ENCODE results near the gene TMCC2. TPM values are rescaled to one million over a fixed set of nuclear protein-coding genes. Genes with fewer than 3 reads are reported as not detected.
"Not testable (repeated sequence)": the region's sequence is repeated elsewhere in the genome, so short reads cannot be mapped to it uniquely, and the experiment has no call there.

Gene TMCC2
- total RNA-seq, 1 experiment from 2014 or later, result 4.8 TPM

DNA sequence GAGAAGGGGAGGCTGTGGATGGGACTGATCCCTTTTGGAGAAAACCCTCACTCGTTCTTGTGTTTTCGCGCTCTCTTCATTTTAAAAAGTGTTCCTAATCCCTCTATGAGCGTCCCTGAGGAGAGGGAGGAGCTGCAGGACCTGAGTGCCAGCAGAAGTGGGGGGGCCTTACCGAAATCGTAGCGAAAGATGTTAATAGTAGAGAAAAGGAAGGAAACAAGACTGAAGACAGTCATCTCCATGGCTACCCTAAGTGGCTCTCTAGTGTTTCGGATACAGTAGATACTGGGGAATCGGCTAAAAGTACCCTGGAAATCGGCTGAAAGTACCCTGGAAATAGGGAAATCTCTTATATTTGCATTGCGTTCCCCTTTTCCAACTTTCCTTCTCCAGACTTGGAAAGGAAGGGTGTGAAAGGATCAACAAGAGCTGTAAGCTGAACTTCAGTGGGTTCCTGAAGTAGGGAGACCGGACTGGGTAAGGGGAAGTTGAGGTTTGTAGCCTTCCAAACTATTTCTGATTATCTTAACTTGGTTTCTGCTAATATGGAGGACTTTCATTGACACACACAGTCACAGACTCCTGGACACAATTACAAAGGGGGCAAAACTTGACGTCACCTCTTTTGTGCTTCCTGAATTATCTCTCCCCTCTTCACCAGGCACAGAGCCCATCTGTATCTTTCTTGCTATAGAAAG, 15.8 kb upstream of the TMCC2 start:
- no peak for DNase-seq (ENCODE audit: low read depth)

GRCh38 chr1:205214756-205215155, 13.0 kb upstream of the TMCC2 start:
- DNase-seq (ENCODE audit: low read depth), result no peak

DNA sequence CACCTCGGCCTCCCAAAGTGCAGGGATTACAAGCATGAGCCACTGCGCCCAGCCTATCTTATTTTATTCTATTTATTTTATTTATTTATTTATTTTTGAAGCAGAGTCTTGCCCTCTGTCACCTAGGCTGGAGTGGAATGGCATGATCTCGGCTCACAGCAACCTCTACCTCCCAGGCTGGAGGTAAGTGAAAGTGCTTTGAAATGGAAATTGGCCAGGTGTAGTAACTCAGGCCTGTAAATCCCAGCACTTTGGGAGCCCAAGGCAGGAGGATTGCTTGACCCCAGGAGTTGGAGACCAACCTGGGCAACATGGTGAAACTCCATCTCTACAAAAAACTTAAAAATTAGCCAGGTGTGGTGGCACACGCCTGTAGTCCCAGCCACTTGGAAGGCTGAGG, 11.2 kb upstream of the TMCC2 start:
- no peak for DNase-seq (ENCODE audit: low read depth)

GRCh38 chr1:205217418-205217817, 10.3 kb upstream of the TMCC2 start:
- DNase-seq (ENCODE audit: low read depth), result no peak

- no peak for DNase-seq (ENCODE audit: low read depth)
Measured at GRCh38 chr1:205220421-205220820, 7.3 kb upstream of the TMCC2 start.

DNA sequence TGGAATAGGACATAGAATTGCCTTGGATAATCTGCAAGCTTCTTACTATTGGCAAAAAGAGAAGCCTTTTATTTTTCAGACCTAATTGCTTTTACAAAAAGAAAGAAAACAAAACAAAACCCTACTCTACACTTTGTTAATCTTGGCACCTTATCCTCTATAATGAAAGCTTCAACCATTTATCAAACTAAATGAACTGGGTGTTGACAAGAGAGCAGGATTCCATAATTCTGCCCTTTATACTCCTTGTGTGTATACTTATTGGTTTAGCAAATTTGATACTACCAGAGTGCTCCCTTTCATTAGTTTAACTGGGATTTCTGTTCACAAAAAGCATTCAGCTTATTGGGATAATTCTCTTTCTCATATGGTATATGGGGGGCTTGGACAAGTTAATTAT, 3.0 kb upstream of the TMCC2 start:
- no peak for DNase-seq (ENCODE audit: low read depth)

GRCh38 chr1:205225901-205226765, 1.6 kb upstream of the TMCC2 start:
- peak; percentile 41 for DNase-seq (ENCODE audit: low read depth)

GRCh38 chr1:205226868-205227583, 720 bp upstream of the TMCC2 start:
- DNase-seq (ENCODE audit: low read depth), result peak; percentile 63

GRCh38 chr1:205228093-205228521, 361 bp downstream of the TMCC2 start:
- DNase-seq (ENCODE audit: low read depth), result no peak

DNA sequence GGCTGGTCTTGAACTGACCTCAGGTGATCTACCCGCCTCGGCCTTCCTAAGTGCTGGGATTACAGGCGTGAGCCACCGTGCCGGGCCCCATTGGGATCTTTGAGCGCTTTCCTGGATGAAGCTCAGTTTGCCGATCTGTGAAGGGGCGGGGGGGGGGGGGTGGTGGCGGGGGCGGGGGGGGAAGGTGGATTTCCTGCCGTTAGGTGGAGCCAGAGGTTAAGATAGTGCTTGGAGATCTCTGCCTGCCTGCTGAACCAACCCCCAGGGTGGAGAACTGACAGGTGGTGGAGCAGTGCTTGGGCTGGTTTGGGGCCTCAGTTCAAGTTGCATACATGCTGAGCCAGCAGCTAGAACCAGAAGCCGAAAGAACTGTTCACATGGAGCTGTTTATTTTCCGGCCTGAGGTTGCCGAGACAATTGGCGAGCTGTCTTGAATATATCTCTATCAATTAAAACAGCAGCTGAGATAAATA, 1.7 kb downstream of the TMCC2 start:
- DNase-seq (ENCODE audit: low read depth), result peak; percentile 78

DNA sequence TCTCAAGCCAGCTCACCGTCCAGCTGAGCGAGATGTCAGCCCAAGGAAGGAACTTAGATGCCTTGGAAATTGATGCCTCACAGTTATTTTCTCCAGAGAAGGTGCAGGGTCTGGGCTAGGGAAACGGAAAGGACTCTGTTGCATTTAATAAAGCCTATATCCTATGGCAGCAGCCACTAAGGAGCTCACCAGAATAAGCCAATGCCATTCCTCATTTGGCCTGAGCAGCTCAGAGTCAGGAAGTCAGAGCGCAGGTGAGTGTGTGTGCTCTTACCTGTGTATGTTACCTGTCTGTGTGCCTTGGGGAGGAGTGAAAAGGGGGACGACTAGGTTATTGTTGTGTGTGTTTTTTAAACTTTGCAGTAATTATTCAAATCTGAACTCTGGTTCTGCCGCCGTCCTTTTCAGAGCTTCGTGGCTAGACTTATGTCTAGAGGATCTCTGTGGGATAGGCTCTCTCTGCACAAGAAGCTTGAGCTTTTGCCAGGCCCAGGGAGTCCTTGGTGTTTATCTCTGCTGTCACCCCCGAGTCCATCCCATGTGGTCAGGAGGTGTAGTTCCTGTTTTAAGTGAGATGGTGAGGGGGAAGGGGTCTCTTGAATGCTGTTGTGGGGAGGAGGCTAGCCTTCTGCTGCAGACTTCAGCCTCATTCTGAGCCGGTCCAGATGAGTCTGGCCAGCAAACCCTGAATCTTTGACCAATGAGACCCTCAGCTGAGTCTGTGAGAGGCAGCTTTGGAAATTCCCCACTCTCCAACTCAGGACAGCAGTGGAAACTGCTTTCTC, 2.4 kb downstream of the TMCC2 start:
- DNase-seq (ENCODE audit: low read depth), result no peak

DNA sequence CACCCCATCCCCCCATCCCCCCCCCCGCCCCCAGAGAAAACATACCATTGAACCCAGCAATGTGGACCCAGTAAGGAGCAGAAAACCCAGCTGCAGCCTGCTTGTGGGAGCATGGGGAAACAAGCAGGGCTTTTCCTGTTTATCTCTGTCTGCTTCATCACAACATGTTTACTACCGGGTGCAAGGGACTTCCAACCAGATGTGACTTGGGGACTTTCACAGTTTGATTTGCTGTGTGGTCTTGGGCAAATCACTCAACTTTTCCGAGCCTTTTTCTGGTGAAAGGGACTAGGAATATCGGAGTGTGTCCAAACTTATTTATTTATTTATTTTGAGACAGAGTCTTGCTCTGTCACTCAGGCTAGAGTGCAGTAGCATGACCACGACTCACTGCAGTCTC, 3.2 kb downstream of the TMCC2 start:
- no peak for DNase-seq (ENCODE audit: low read depth)

- DNase-seq (ENCODE audit: low read depth), result no peak
Measured at GRCh38 chr1:205232127-205232820, 4.5 kb downstream of the TMCC2 start.

- DNase-seq (ENCODE audit: low read depth), result no peak
Measured at GRCh38 chr1:205232945-205233397, 5.2 kb downstream of the TMCC2 start.

- not testable (repeated sequence) for DNase-seq (ENCODE audit: low read depth)
Measured at GRCh38 chr1:205233986-205234385, 6.2 kb downstream of the TMCC2 start.

DNA sequence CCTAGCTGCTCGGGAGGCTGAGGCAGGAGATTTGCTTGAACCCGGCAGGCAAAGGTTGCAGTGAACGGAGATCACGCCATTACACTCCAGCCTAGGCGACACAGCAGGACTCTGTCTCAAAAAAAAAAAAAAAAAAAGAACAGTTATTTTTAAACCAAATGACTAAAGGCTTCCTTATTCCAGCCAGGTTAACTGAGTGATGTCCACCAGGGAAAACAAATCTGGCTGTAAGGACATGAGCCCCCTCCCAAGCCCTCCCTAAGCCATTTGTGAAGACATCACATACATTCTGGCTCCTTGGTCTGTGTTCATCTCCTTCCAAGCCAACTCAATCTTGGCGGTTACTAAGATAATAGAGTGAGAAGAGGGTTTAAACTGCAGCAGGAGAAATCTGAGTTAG, 8.2 kb downstream of the TMCC2 start:
- no peak for DNase-seq (ENCODE audit: low read depth)

DNA sequence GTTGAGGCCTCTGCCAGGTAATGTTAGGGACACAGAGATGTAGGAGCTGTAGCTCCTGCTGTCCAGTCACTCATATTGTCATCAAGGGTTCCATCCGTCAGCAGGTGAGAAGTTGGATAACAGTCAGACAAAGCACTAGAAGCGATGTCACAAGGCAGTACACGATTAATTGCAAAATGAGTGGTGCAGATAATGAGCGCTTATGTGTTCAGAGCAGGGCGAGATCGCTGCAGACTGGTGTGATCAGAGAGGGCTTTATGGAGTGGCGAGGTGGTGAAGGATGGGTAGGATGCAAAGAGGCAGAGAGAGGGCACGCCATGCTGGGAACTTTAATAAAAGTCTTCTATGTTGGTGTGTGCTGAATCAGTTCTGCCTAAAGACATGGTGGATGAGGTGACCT, 8.8 kb downstream of the TMCC2 start:
- DNase-seq (ENCODE audit: low read depth), result no peak

DNA sequence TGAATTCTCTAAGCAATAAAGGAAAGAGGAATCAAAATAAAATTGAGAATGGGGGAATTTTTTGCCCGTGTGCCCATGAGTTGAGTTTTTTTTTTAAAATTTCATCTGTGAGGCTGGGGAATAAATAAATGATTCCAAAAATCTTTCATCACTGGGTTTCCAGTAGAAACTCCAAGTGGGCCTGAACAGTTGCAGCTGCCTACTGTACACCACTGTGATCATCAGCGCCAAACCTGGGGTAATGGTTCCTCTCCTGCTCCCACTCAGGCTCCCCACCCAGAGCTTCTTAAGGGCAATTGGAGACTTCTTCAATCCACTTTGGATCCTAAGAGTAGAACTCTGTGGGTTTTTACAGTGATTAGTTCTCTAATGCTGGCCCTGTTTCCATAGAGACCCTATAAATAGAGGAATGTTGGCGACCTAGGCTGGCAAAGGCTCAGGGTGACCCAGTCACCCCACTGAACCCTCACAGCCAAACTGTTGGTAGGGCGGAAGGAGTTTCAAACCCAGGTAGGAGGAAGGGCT, 9.3 kb downstream of the TMCC2 start:
- DNase-seq (ENCODE audit: low read depth), result no peak

DNA sequence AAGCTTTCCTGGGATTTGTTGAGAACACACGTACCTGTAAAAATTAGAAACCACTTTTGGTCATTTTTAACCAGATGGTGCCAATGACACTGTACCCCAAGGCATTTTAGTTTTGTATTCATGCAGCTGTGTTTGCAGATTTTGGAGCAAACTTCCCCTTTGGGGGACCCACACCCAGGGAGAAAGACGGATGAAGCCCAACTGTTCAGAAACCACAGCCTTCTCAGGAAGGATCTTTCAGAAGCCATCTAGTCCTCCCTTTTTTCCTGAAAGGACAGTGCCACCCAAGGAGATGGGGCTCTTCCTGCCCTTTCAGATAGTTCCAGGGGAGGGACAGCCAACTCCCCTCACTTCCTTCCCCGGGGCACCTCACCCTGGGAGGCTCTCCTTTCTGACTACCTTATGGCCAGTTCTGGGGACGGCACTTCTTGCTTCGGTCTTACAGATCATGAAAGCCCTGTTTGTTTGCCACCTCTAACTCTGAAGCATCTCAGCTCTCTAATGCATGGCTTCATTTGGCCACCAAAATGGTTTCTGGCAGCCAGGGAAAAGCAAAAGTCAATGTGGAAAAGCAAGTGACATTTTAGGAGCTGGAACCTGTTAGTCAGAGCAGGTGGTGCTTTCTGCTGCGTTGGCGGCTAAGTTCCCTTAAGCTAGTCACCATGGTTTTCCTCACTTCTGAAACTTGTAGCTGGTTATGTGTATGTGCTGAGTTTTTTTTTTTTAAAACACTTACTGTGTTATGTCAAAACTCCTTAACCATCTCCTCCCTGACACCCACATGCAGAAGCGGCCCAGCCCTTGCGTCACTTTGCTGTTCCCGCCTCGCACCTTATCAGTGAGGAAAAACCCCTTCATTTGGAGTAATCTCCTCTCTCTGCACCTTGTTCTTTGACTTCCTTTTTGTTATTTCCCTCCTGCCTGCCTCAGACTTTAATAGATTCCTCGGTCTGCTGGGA, 10.1 kb downstream of the TMCC2 start:
- DNase-seq (ENCODE audit: low read depth), result no peak

Measured in Daoy (cell line).